ENCODE data around the gene NRXN2. TPM values are rescaled to one million over a fixed set of nuclear protein-coding genes. Genes with fewer than 3 reads are reported as not detected.

Gene NRXN2
- total and polyA plus RNA-seq, 2 experiments from 2014 or later, result 1.1 to 5.6 TPM

DNA sequence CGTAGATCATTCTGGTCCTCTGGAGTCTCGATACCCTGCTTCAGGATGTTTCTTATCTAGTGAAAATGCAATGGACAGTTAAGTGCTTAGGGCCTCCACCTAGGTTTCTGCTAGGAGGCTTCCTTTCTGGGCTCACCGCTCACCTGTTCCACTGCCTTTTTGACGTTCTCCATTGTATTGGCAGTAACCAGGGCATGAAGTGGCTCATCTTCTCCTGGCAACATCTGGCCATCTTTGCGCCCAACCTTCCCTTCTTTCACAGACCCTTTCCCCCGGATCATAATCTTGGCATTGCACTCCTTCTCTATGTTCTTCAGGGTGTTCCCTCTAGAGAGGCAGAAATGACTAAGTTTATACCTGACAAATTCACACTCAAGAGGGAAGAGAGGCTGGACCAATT lies 46.3 kb upstream of the NRXN2 start:
- peaks cover 76% of the 10 kb centered on the region for H3K79me2 ChIP-seq (ENCODE audit: insufficient read depth)
- no peak for TF ChIP-seq EZH2 (IDR thresholded peaks at IDR 0.05; ENCODE audit: insufficient read depth, poor library complexity, severe bottlenecking)
- TF ChIP-seq EZH2phosphoT487 (IDR thresholded peaks at IDR 0.05; ENCODE audit: insufficient read depth, low read depth), result no peak
- 0 out of 2 replicates have a peak, but pooled peaks cover 7% of the 10 kb centered on the region for H3K4me1 ChIP-seq (ENCODE audit: insufficient read depth)
- 83 to 84% methylated on average over 6 of the region's 6 CpGs for WGBS, 2 experiments (ENCODE audit: low coverage in 1 of 2, low lambda C conversion rate in 2 of 2, missing lambda C conversion rate in 2 of 2)
- no peak overlapping the region for H3K4me3 ChIP-seq
- no peak overlapping the region for H3K4me2 ChIP-seq (ENCODE audit: unreplicated experiment)
- DNase-seq, result no peak
- H3K27me3 ChIP-seq (replicated peaks; ENCODE audit: insufficient read depth), result no peaks in the 10 kb centered on the region
- in situ Hi-C loops (cut with MboI), result no loop called here
- peaks cover 84% of the 10 kb centered on the region for H3K36me3 ChIP-seq (ENCODE audit: low read depth)
- H3K27ac ChIP-seq, result no peak overlapping the region
- H3K9ac ChIP-seq, result no peak overlapping the region
- no peak overlapping the region for H2AFZ ChIP-seq
- peaks cover 69% of the 10 kb centered on the region for H3F3A ChIP-seq (ENCODE audit: insufficient read depth)
- H4K20me1 ChIP-seq (ENCODE audit: insufficient read depth), result peaks cover 26% of the 10 kb centered on the region; the same call in 1 of the 2 replicates
- no peaks in the 10 kb centered on the region for H3K9me2 ChIP-seq (ENCODE audit: insufficient read depth)
- no peaks in the 10 kb centered on the region for H3K9me3 ChIP-seq (ENCODE audit: low read depth)

DNA sequence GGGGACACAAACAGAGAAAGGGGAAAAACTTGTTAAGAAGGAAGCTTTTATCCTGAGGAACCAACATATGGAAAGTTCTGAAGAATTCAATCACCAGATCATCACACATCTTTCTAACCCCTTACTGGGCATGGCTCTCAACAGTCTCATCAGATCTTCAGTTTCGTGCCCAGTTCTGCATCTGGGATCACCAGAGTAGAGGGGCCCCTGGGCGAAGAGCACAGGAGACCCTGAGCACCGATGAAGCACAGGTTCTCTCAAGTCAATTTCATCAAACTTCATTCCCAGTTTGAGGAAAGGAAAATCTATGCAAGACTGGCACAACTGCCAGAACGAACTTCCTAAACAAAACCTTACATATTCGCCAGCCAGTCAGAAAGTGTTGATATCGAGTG lies 45.3 kb upstream of the NRXN2 start:
- H3K27me3 ChIP-seq (replicated peaks; ENCODE audit: insufficient read depth), result no peaks in the 10 kb centered on the region
- H3K9me2 ChIP-seq (ENCODE audit: insufficient read depth), result no peaks in the 10 kb centered on the region
- H3F3A ChIP-seq (ENCODE audit: insufficient read depth), result peaks cover 68% of the 10 kb centered on the region
- TF ChIP-seq EZH2 (IDR thresholded peaks at IDR 0.05; ENCODE audit: insufficient read depth, poor library complexity, severe bottlenecking) (no peak), EZH2phosphoT487 (IDR thresholded peaks at IDR 0.05; ENCODE audit: insufficient read depth, low read depth) (no peak)
- H3K4me3 ChIP-seq, result no peak overlapping the region
- H3K9ac ChIP-seq, result no peak overlapping the region
- H3K36me3 ChIP-seq (ENCODE audit: low read depth), result peaks cover 79% of the 10 kb centered on the region
- no peak for DNase-seq
- H3K4me1 ChIP-seq (ENCODE audit: insufficient read depth), result peaks cover 12% of the 10 kb centered on the region; the same call in 1 of the 2 replicates
- H3K79me2 ChIP-seq (ENCODE audit: insufficient read depth), result peaks cover 66% of the 10 kb centered on the region
- no peaks in the 10 kb centered on the region for H3K9me3 ChIP-seq (ENCODE audit: low read depth)
- no peak overlapping the region for H2AFZ ChIP-seq
- H3K4me2 ChIP-seq (ENCODE audit: unreplicated experiment), result no peak overlapping the region
- in situ Hi-C loops (cut with MboI), result no loop called here
- 90 to 91% methylated on average over 6 of the region's 6 CpGs for WGBS, 2 experiments (ENCODE audit: low coverage in 1 of 2, low lambda C conversion rate in 2 of 2, missing lambda C conversion rate in 2 of 2)
- no peak overlapping the region for H3K27ac ChIP-seq
- peaks cover 19% of the 10 kb centered on the region; the same call in 1 of the 2 replicates for H4K20me1 ChIP-seq (ENCODE audit: insufficient read depth)

DNA sequence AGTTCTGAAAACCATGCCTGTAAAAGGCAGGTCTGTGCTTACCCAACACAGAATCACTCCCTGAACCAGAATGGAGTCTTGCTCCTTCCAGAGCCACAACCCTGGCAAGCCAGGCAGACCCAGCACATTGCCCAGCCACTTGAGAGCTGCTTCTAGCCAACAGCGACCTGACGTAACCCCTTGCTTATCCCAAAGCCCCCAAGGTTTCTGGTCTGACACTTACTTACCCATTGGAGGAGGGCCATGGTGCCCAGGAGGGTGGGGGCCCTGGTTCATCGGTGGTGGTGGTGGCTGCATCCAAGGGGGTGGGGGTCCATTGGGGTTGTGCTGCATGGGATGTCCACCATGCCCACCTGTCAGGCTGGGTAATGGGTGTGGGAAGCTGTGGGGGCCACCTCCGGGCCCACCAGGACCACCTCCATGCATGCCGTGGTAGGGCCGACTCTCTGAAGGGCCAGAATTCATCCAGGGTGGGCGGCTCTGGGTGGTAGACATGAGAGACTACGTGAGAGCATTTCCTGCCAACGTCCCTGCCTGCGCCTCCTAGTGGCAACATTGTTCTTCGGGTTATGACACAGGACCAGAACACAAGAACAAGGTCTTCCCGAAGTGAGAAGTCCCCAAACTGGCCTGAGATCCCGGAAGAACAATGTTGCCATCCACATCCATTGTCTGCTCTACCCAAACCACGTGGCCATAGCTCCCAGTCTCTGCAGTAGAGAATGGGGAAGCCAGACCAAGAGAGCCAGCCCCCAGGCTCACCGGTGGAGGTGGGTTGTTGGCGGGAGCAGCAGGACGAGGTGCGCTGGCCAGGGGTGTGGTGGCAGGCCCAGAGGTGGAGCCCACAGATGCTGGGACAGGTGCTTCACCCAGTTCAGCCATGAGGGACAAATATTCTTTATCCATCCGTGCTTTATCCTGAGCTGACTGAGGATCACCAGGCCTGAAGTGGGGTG lies 44.6 kb upstream of the NRXN2 start:
- no peak overlapping the region for H2AFZ ChIP-seq
- peaks cover 68% of the 10 kb centered on the region for H3F3A ChIP-seq (ENCODE audit: insufficient read depth)
- no peak overlapping the region for H3K4me3 ChIP-seq
- 55 to 56% methylated on average over 18 to 19 of the region's 19 CpGs for WGBS, 2 experiments (ENCODE audit: low coverage in 1 of 2, low lambda C conversion rate in 2 of 2, missing lambda C conversion rate in 2 of 2)
- no peak for TF ChIP-seq EZH2 (IDR thresholded peaks at IDR 0.05; ENCODE audit: insufficient read depth, poor library complexity, severe bottlenecking)
- no peak for TF ChIP-seq EZH2phosphoT487 (IDR thresholded peaks at IDR 0.05; ENCODE audit: insufficient read depth, low read depth)
- H3K9ac ChIP-seq, result no peak overlapping the region
- no peak overlapping the region for H3K4me2 ChIP-seq (ENCODE audit: unreplicated experiment)
- H3K4me1 ChIP-seq (ENCODE audit: insufficient read depth), result peaks cover 17% of the 10 kb centered on the region; the same call in 1 of the 2 replicates
- peaks cover 12% of the 10 kb centered on the region; the same call in 1 of the 2 replicates for H4K20me1 ChIP-seq (ENCODE audit: insufficient read depth)
- no peaks in the 10 kb centered on the region for H3K9me2 ChIP-seq (ENCODE audit: insufficient read depth)
- DNase-seq, result peak; percentile 73
- no peaks in the 10 kb centered on the region for H3K9me3 ChIP-seq (ENCODE audit: low read depth)
- H3K79me2 ChIP-seq (ENCODE audit: insufficient read depth), result peaks cover 59% of the 10 kb centered on the region
- peaks cover 76% of the 10 kb centered on the region for H3K36me3 ChIP-seq (ENCODE audit: low read depth)
- no peaks in the 10 kb centered on the region for H3K27me3 ChIP-seq (replicated peaks; ENCODE audit: insufficient read depth)
- in situ Hi-C loops (cut with MboI), result no loop called here
- H3K27ac ChIP-seq, result no peak overlapping the region

DNA sequence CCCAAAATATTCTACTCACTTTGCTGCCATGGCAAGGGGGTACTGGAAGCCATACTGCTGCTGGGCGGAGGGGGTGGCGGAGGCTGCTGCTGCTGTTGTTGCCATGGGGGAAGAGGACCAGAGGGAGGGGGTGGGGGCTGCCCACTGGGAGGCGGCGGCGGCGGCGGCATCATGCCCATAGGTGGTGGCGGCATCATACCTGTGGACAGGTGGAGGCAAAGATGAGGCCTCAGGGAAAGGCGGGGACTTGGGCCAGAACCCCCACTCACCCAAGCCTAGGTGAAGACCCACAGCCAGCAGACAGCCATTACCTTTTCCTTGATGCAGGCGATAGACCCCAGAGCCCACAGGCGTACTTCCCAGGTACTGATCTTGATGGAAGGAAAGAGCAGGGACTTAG lies 43.9 kb upstream of the NRXN2 start:
- H4K20me1 ChIP-seq (ENCODE audit: insufficient read depth), result peaks cover 5% of the 10 kb centered on the region; the same call in 1 of the 2 replicates
- no peak for DNase-seq
- H3K9me3 ChIP-seq (ENCODE audit: low read depth), result no peaks in the 10 kb centered on the region
- no peak overlapping the region for H3K9ac ChIP-seq
- peaks cover 71% of the 10 kb centered on the region for H3K36me3 ChIP-seq (ENCODE audit: low read depth)
- TF ChIP-seq EZH2phosphoT487 (IDR thresholded peaks at IDR 0.05; ENCODE audit: insufficient read depth, low read depth) (no peak), EZH2 (IDR thresholded peaks at IDR 0.05; ENCODE audit: insufficient read depth, poor library complexity, severe bottlenecking) (no peak)
- no peak overlapping the region for H3K4me2 ChIP-seq (ENCODE audit: unreplicated experiment)
- H3K27ac ChIP-seq, result no peak overlapping the region
- in situ Hi-C loops (cut with MboI), result no loop called here
- H3K9me2 ChIP-seq (ENCODE audit: insufficient read depth), result no peaks in the 10 kb centered on the region
- peaks cover 52% of the 10 kb centered on the region for H3K79me2 ChIP-seq (ENCODE audit: insufficient read depth)
- peaks cover 10% of the 10 kb centered on the region; the same call in 1 of the 2 replicates for H3K4me1 ChIP-seq (ENCODE audit: insufficient read depth)
- H3F3A ChIP-seq (ENCODE audit: insufficient read depth), result peaks cover 67% of the 10 kb centered on the region
- no peak overlapping the region for H2AFZ ChIP-seq
- no peaks in the 10 kb centered on the region for H3K27me3 ChIP-seq (replicated peaks; ENCODE audit: insufficient read depth)
- H3K4me3 ChIP-seq, result no peak overlapping the region
- 99 to 100% methylated on average over 4 to 11 of the region's 11 CpGs for WGBS, 2 experiments (ENCODE audit: low coverage in 1 of 2, low lambda C conversion rate in 2 of 2, missing lambda C conversion rate in 2 of 2)

All from GM23248 (cell line).